GM18502 (cell line): ENCODE data around the gene DSPP.

Experiments
- ATAC-seq: cut with Tn5 transposase; IDR thresholded peaks from one replicate; pipeline ENCODE4 v1.9.1; 2021; ENCODE audit warnings: mild to moderate bottlenecking; ENCODE audit not compliant: unreplicated experiment, poor library complexity

The DSPP gene

GRCh38 chr4:87622303-87622702, 14.0 kb downstream of the DSPP start:
- no peak for ATAC-seq

GRCh38 chr4:87624698-87625097, 16.4 kb downstream of the DSPP start:
- ATAC-seq: peak; percentile 88

GRCh38 chr4:87631668-87632067, 23.3 kb downstream of the DSPP start:
- no peak for ATAC-seq

- no peak for ATAC-seq
Measured at GRCh38 chr4:87632469-87632868, 24.1 kb downstream of the DSPP start.

GRCh38 chr4:87633243-87633642, 24.9 kb downstream of the DSPP start:
- no peak for ATAC-seq

GRCh38 chr4:87644286-87644685, 36.0 kb downstream of the DSPP start:
- ATAC-seq: no peak

GRCh38 chr4:87649980-87650379, 41.7 kb downstream of the DSPP start, which contains the start of gene DMP1:
DMP1 (plus strand) TSS chr4:87650280; CDS start chr4:87656493, 6,213 bp downstream.
- no peak for ATAC-seq

- ATAC-seq: no peak
Measured at GRCh38 chr4:87650938-87651337, 42.6 kb downstream of the DSPP start.

GRCh38 chr4:87651941-87652340, 43.6 kb downstream of the DSPP start:
- no peak for ATAC-seq

GRCh38 chr4:87654487-87655044, 46.2 kb downstream of the DSPP start:
- no peak for ATAC-seq

- no peak for ATAC-seq
Measured at GRCh38 chr4:87657525-87657924, 49.2 kb downstream of the DSPP start.

GRCh38 chr4:87659247-87659931, 51.1 kb downstream of the DSPP start:
- ATAC-seq: no peak

- ATAC-seq: no peak
Measured at GRCh38 chr4:87662871-87663270, 54.5 kb downstream of the DSPP start.
